OCI-LY1 (cell line): ENCODE measurements around the gene OR6Q1.

Experiments used
- CTCF ChIP-seq: fragments of 200-600 bp; sonication (generic), shearing (Covaris generic); IDR thresholded peaks from 2 replicates; pipeline ENCODE4 v1.5.1; 2017; ENCODE audit warnings: mild to moderate bottlenecking, antibody characterized with exemption, low read length, moderate library complexity, mixed read lengths
- EZH2 ChIP-seq: fragments of 200-600 bp; sonication (generic), shearing (Covaris generic); IDR thresholded peaks from 2 replicates; pipeline ENCODE4 v1.8.0; 2017; ENCODE audit warnings: borderline replicate concordance, mixed run types, mild to moderate bottlenecking, antibody characterized with exemption, low read length, moderate library complexity, mixed read lengths

GRCh38 chr11:58057481-58057880 lies 26.7 kb downstream of the OR6Q1 start:
- TF ChIP-seq CTCF = no peak
- no peak for TF ChIP-seq EZH2
